GM18505 (cell line): ENCODE measurements around the gene KLHL34.

Experiments used
- ATAC-seq: cut with Tn5 transposase; IDR thresholded peaks from one replicate; pipeline ENCODE4 v1.9.1; 2021; ENCODE audit not compliant: unreplicated experiment
- POLR2A ChIP-seq: IDR thresholded peaks from 4 replicates; pipeline ENCODE4 v1.6.1; 2011; ENCODE audit warnings: borderline replicate concordance; ENCODE audit not compliant: insufficient read depth, insufficient read length; ENCODE audit errors: extremely low read depth

KLHL34 gene

DNA sequence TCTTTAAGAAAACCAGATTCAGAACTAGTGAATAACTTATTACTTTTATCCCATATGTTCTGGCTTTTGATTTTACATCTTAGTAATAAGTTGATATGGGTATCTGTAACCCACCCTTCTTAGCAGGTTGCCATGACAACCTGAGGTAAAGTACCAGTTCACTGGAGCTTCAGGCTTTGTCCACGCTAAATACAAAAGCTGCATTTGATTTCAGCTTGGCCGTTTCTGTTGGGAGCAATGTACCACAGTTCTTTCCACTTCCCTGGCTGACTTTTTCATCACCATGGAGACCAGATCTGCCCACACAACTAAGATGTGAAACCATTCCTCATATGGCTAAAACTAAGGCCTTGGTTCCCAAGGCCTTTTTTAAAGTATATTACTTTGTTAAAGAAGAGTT lies 26.1 kb downstream of the KLHL34 start:
- ATAC-seq = no peak
- no peak for TF ChIP-seq POLR2A

DNA sequence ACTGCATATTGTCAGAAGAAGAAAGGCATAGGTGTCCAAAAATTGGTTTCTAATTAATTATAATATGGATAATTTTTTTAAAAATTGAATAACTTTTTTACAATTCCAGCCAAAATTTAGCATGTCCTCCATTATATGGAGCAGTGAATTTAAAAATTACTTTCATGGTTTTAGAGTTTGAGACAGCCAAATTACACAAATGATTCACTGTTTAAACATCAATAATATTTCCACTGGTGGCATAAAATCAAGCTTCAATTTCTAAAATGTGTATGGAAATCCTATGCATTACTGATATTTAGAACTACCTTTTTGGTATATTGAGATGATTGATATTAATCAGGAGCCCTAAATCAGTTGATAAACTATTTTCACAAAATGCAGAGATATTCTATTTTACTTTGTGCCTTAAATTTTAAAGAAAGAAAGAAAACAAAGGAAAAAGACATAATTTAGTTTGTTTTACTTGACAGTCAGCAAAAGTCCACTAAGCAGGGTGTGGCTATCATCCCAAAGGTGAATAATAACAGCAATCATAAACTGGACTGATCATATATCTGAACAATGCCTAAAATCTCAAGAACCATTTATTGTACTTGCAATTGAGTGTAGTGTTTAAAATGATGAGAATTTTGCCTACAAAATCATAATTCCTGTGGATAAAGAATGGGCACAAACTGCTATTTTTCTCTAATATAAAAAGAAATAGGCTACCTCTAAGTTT lies 34.2 kb downstream of the KLHL34 start:
- ATAC-seq = no peak
- TF ChIP-seq POLR2A = no peak

DNA sequence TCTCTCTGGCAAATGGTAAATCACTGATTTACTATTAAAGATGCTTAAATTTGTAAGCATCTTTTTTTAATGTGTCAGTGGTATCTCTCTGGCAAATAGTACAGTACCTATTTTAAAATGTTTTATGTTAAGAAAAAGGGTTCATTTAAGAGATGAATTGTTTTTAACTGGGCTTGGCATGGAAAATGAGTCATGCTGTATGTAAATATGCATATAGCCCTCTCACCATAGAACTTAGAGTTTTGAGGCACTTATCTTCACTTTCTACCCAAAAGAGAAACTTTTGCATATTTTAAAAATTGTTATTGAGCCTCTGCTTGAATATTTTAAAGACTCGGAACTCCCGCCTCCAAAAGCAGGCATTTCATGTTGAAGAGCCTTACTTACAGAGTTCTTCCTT lies 37.9 kb downstream of the KLHL34 start:
- ATAC-seq = no peak
- TF ChIP-seq POLR2A = no peak

- no peak for TF ChIP-seq POLR2A
- no peak for ATAC-seq
Observed at GRCh38 chrX:21616386-21616785, 41.7 kb downstream of the KLHL34 start.

DNA sequence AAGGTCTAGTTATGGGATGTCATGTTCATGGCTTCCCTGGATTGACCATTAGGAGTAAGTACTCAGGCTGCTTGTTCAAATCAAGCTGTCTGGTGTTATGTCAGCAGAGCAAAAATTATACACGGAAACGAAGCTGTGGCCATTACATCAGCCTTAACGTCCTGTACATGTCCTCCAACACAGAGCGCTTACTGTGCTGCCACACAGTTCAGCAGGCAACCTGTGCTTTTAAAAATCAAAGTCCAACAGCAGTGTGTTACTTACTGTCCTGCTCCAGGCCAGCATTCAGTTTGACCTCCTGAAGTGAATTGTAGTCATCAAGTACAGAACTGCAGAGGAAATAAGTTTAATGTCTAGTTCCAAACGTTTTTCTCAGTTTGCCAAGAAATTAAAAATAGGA lies 46.0 kb downstream of the KLHL34 start:
- no peak for TF ChIP-seq POLR2A
- no peak for ATAC-seq

DNA sequence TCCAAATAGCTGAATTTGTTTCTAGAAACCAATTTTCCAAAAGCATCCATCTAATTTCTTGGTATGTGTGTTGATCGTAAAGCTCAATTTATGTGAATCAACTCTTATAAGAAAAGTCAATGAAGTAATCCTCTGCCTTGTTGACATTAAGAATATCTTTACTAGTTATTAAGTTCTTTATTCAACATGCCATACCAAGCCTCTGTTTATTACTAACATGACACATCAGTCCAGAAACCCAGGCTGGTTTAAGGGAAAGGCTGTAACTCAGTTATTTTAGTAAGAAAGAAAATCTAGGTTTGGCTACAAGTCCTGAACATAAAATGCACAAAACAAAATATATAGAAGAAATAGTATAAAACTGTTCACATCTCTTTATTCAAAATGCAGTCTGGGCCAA lies 48.0 kb downstream of the KLHL34 start:
- no peak for ATAC-seq
- no peak for TF ChIP-seq POLR2A

DNA sequence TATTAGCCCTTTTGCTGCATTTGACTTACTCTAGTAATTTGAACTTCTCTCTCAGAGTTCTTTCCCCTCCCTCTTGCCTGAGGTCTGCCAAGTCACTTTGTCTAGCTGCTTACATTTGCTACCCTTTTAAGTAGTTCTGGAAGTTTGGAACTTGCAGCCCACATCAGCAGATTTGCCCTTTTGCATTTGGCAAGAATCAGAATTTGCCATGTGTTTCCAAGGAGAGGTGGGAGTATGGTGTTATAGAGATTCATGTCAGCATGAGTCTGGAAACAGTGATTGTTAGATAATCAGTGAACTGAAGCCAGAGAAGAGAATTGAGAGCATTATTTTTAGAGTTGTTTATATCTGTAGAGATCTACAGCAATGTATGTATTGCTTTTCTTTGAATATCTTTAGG lies 52.1 kb downstream of the KLHL34 start:
- TF ChIP-seq POLR2A = no peak
- ATAC-seq = no peak
